ENCODE measurements around the gene DLX3. TPM values are rescaled to one million over a fixed set of nuclear protein-coding genes. Genes with fewer than 3 reads are reported as not detected.

DLX3 gene
- total RNA-seq, 3 donors from 2014 or later, result 0.44 to 0.98 TPM; not detected in 1

GRCh38 chr17:49946964-49947584 lies 48.0 kb downstream of the DLX3 start:
- no peak overlapping the region for H3K4me3 ChIP-seq
- no peaks in the 10 kb centered on the region for H3K9me3 ChIP-seq
- no peak overlapping the region for H3K27ac ChIP-seq
- no peaks in the 10 kb centered on the region for H3K4me1 ChIP-seq
- intact Hi-C loops (cut with DNase I; ENCODE audit: low total_unique reads), result no loop called here
- TF ChIP-seq CTCF (IDR thresholded peaks at IDR 0.05), result no peak
- TF ChIP-seq POLR2AphosphoS5 (IDR thresholded peaks at IDR 0.05), result no peak
- no peaks in the 10 kb centered on the region for H3K36me3 ChIP-seq
- no peak for DNase-seq (ENCODE audit: low spot score in 2 of 2)
- peaks cover 0 to 7% of the 10 kb centered on the region in 2 donors for H3K27me3 ChIP-seq

GRCh38 chr17:49946208-49946607 lies 48.8 kb downstream of the DLX3 start:
- Histone ChIP-seq H3K4me1 (no peaks in the 10 kb centered on the region), H3K27ac (no peak overlapping the region), H3K9me3 (no peaks in the 10 kb centered on the region), H3K4me3 (no peak overlapping the region), H3K27me3 (peaks cover 0 to 7% of the 10 kb centered on the region in 2 donors), H3K36me3 (no peaks in the 10 kb centered on the region)
- no peak for DNase-seq (ENCODE audit: low spot score in 2 of 2)
- intact Hi-C loops (cut with DNase I; ENCODE audit: low total_unique reads), result no loop called here
- TF ChIP-seq POLR2A (IDR thresholded peaks at IDR 0.05) (no peak), CTCF (IDR thresholded peaks at IDR 0.05) (no peak), POLR2AphosphoS5 (IDR thresholded peaks at IDR 0.05) (no peak)

GRCh38 chr17:49944273-49944870 lies 50.7 kb downstream of the DLX3 start:
- Histone ChIP-seq H3K4me1 (no peaks in the 10 kb centered on the region), H3K27ac (no peak overlapping the region), H3K9me3 (no peaks in the 10 kb centered on the region), H3K27me3 (peaks cover 0 to 7% of the 10 kb centered on the region in 2 donors), H3K36me3 (no peaks in the 10 kb centered on the region), H3K4me3 (no peak overlapping the region)
- DNase-seq (ENCODE audit: low spot score in 2 of 2), result no peak
- intact Hi-C loops (cut with DNase I; ENCODE audit: low total_unique reads), result no loop called here
- TF ChIP-seq POLR2A (IDR thresholded peaks at IDR 0.05) (no peak), CTCF (IDR thresholded peaks at IDR 0.05) (no peak), POLR2AphosphoS5 (IDR thresholded peaks at IDR 0.05) (no peak)

- DNase-seq (ENCODE audit: low spot score in 2 of 2), result no peak
- no peaks in the 10 kb centered on the region for H3K9me3 ChIP-seq
- no peaks in the 10 kb centered on the region for H3K4me1 ChIP-seq
- intact Hi-C loops (cut with DNase I; ENCODE audit: low total_unique reads), result no loop called here
- TF ChIP-seq POLR2AphosphoS5 (IDR thresholded peaks at IDR 0.05) (no peak), CTCF (IDR thresholded peaks at IDR 0.05) (no peak), POLR2A (IDR thresholded peaks at IDR 0.05) (no peak)
- peaks cover 0 to 7% of the 10 kb centered on the region in 2 donors for H3K27me3 ChIP-seq
- no peaks in the 10 kb centered on the region for H3K36me3 ChIP-seq
- no peak overlapping the region for H3K4me3 ChIP-seq
- H3K27ac ChIP-seq, result no peak overlapping the region
Measured at GRCh38 chr17:49942947-49943346, 52.1 kb downstream of the DLX3 start.

- no peaks in the 10 kb centered on the region for H3K4me1 ChIP-seq
- H3K27ac ChIP-seq, result no peak overlapping the region
- no peak for TF ChIP-seq CTCF (IDR thresholded peaks at IDR 0.05)
- TF ChIP-seq POLR2AphosphoS5 (IDR thresholded peaks at IDR 0.05), result no peak
- no peak for TF ChIP-seq POLR2A (IDR thresholded peaks at IDR 0.05)
- no peaks in the 10 kb centered on the region for H3K9me3 ChIP-seq
- intact Hi-C loops (cut with DNase I; ENCODE audit: low total_unique reads), result no loop called here
- no peak overlapping the region for H3K4me3 ChIP-seq
- no peak for DNase-seq (ENCODE audit: low spot score in 2 of 2)
- no peaks in the 10 kb centered on the region for H3K36me3 ChIP-seq
- H3K27me3 ChIP-seq, result peaks cover 0 to 7% of the 10 kb centered on the region in 2 donors
Measured at GRCh38 chr17:49941427-49941826, 53.6 kb downstream of the DLX3 start.

Measured in breast epithelium (tissue), 4 donors.